Nephron (organoid): Measurements from ENCODE around the gene PSENEN.

Experiments used
- H3K27ac Mint-ChIP-seq, 3 experiments: 2 replicates each; pipeline ENCODE4 v1.8.0; 2020; ENCODE audit warnings: mixed read lengths in 3 of 3, mild to moderate bottlenecking in 2 of 3, moderate library complexity in 1 of 3
- H3K27me3 Mint-ChIP-seq: 2 replicates; pipeline ENCODE4 v1.8.0; 2021; ENCODE audit warnings: low read depth, mild to moderate bottlenecking, moderate library complexity, mixed read lengths
- H3K36me3 Mint-ChIP-seq: 2 replicates; pipeline ENCODE4 v1.8.0; 2020; ENCODE audit warnings: low read depth, mixed read lengths
- H3K4me1 Mint-ChIP-seq: 2 replicates; pipeline ENCODE4 v1.8.0; 2020; ENCODE audit warnings: mixed read lengths
- H3K4me3 Mint-ChIP-seq, 3 experiments: 2 replicates each; pipeline ENCODE4 v1.8.0; 2020; ENCODE audit warnings: mild to moderate bottlenecking in 3 of 3, mixed read lengths in 3 of 3, moderate library complexity in 2 of 3
- H3K9me3 Mint-ChIP-seq: 2 replicates; pipeline ENCODE4 v1.8.0; 2020; ENCODE audit warnings: mixed read lengths
- TF ChIP-seq, protein P1 (sequence below), 3 experiments: fragments of 200-600 bp; sonication (generic); IDR thresholded peaks; one replicate each; pipeline ENCODE4 v1.5.0; 2021; ENCODE audit warnings: antibody characterized with exemption in 3 of 3; ENCODE audit not compliant: unreplicated experiment in 3 of 3

The PSENEN gene

GRCh38 chr19:35745328-35746086, at the start of gene PSENEN, which contains the start of gene U2AF1L4:
TSS of gene PSENEN (plus strand) at chr19:35745651. CDS start at chr19:35745931, 280 bp downstream.
TSS of gene U2AF1L4 (minus strand) at chr19:35745418. CDS start at chr19:35745391, 27 bp downstream.
- peak within 1 kb of the TSS; percentile 98 to 99 (median 99) for H3K27ac Mint-ChIP-seq
- TF ChIP-seq, protein P1, sequence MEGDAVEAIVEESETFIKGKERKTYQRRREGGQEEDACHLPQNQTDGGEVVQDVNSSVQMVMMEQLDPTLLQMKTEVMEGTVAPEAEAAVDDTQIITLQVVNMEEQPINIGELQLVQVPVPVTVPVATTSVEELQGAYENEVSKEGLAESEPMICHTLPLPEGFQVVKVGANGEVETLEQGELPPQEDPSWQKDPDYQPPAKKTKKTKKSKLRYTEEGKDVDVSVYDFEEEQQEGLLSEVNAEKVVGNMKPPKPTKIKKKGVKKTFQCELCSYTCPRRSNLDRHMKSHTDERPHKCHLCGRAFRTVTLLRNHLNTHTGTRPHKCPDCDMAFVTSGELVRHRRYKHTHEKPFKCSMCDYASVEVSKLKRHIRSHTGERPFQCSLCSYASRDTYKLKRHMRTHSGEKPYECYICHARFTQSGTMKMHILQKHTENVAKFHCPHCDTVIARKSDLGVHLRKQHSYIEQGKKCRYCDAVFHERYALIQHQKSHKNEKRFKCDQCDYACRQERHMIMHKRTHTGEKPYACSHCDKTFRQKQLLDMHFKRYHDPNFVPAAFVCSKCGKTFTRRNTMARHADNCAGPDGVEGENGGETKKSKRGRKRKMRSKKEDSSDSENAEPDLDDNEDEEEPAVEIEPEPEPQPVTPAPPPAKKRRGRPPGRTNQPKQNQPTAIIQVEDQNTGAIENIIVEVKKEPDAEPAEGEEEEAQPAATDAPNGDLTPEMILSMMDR (IDR thresholded peaks at IDR 0.05; ENCODE audit: unreplicated experiment in 3 of 3) = no peak

DNA sequence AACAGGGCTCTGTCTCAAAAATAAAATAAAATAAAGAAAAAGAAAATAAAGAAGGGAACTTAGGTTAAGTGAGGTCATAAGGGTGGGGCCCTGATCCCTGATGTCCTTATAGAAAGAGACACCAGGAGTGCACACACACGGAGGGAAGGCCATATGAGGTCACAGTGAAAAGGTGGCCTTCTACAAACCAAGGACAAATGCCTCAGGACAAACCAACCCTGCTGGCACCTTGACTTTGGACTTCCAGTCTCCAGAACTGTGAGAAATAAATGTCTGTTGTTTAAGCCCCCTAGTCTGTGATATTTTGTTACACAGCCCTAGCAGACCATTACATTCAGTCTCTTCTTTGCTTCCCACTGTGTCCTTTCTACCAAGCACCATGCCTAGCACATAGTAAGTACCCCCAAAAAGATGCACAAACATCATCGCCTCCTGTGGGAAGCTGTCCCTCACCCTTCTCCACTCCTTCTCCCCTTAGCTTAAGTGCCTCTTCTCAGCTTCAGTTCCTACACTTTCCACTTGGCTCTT, 49.5 kb upstream of the PSENEN start:
- Mint-ChIP-seq H3K36me3 (no peaks in the 10 kb centered on the region), H3K27me3 (no peaks in the 10 kb centered on the region), H3K27ac (no peak overlapping the region), H3K9me3 (no peaks in the 10 kb centered on the region), H3K4me1 (no peaks in the 10 kb centered on the region), H3K4me3 (no peak overlapping the region)
- TF ChIP-seq, protein P1 (IDR thresholded peaks at IDR 0.05; ENCODE audit: unreplicated experiment in 3 of 3) = no peak

More at GRCh38 chr19:35745328-35746086, at the start of gene PSENEN, which contains the start of gene U2AF1L4:
- Mint-ChIP-seq H3K4me3 (peak within 1 kb of the TSS; percentile 92 to 96 (median 95)), H3K4me1 (peaks cover 38% of the 10 kb centered on the region), H3K27me3 (no peaks in the 10 kb centered on the region), H3K36me3 (peaks cover 3% of the 10 kb centered on the region), H3K9me3 (no peaks in the 10 kb centered on the region)

DNA sequence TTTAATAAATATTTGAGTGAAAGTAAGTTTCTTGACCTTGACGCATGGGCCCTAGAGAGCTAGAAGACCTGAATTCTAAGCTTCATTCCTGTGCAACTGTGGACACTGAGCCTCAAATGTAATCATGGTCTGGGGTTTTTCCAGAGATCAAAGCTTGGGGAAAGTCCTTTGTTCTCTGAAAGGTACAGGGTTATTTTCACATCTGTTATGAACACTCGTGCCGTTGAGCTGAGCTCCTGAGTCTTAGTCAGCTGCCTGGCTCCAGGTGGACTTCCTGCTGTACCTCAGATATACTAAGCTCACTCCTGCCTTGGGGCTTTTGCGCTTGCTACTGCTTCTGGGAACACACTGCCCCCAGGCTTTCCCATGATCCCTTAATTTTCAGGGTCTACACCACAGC, 48.6 kb upstream of the PSENEN start:
- no peak overlapping the region for H3K4me3 Mint-ChIP-seq
- no peaks in the 10 kb centered on the region for H3K27me3 Mint-ChIP-seq
- no peaks in the 10 kb centered on the region for H3K4me1 Mint-ChIP-seq
- H3K27ac Mint-ChIP-seq = no peak overlapping the region
- TF ChIP-seq, protein P1 (IDR thresholded peaks at IDR 0.05; ENCODE audit: unreplicated experiment in 3 of 3) = no peak
- H3K9me3 Mint-ChIP-seq = no peaks in the 10 kb centered on the region
- H3K36me3 Mint-ChIP-seq = no peaks in the 10 kb centered on the region

- H3K27ac Mint-ChIP-seq = peak overlapping the region; percentile 10 to 80 (median 60)
- peak overlapping the region; percentile 89 to 91 (median 91) for H3K4me3 Mint-ChIP-seq
- H3K36me3 Mint-ChIP-seq = no peaks in the 10 kb centered on the region
- peaks cover 4% of the 10 kb centered on the region for H3K27me3 Mint-ChIP-seq
- peaks cover 5% of the 10 kb centered on the region for H3K4me1 Mint-ChIP-seq
- H3K9me3 Mint-ChIP-seq = no peaks in the 10 kb centered on the region
- TF ChIP-seq, protein P1 (IDR thresholded peaks at IDR 0.05; ENCODE audit: unreplicated experiment in 3 of 3) = no peak
Measured at GRCh38 chr19:35702223-35703012, 43.0 kb upstream of the PSENEN start.

GRCh38 chr19:35703343-35703742, 42.1 kb upstream of the PSENEN start:
- Mint-ChIP-seq H3K4me3 (no peak overlapping the region), H3K4me1 (peaks cover 5% of the 10 kb centered on the region), H3K36me3 (no peaks in the 10 kb centered on the region), H3K9me3 (no peaks in the 10 kb centered on the region), H3K27ac (no peak overlapping the region), H3K27me3 (peaks cover 7% of the 10 kb centered on the region)
- TF ChIP-seq, protein P1 (IDR thresholded peaks at IDR 0.05; ENCODE audit: unreplicated experiment in 3 of 3) = no peak
